Spleen (tissue), 7 donors: ENCODE results near the gene ARTN.

Experiments
- POLR2A ChIP-seq, 3 donors: fragments of 450-650 bp; IDR thresholded peaks; one replicate each; pipeline ENCODE4 v1.5.1; 2017; ENCODE audit warnings: antibody characterized with exemption in 3 of 3, mild to moderate bottlenecking in 1 of 3
- POLR2AphosphoS5 ChIP-seq, 3 donors: sonication (generic); formaldehyde crosslinking; IDR thresholded peaks; one replicate each; pipeline ENCODE4 v1.5.1; 2017; ENCODE audit warnings: antibody characterized with exemption in 3 of 3
- TF ChIP-seq, protein P1 (sequence below), 11 experiments: fragments of 200-600 bp in 7 of 11; fragments of 450-650 bp in 4 of 11; sonication (generic) in 4 of 11; IDR thresholded peaks in 8 of 11; conservative IDR thresholded peaks in 3 of 11; 1 replicate in 7 of 11; 2 replicates in 4 of 11; pipeline versions ENCODE4 v1.4.0 to v1.8.0; 2016 to 2021; ENCODE audit warnings: antibody characterized with exemption in 11 of 11, inconsistent platforms in 4 of 11, mild to moderate bottlenecking in 1 of 11
- donor health status: DM: no; HTN: no; CAD: no; lungs with moderate emphysema.
- donor health status: DM: no; HTN: no; CAD: no.
- donor health status: DM: no; HTN: no; CAD: no.

DNA sequence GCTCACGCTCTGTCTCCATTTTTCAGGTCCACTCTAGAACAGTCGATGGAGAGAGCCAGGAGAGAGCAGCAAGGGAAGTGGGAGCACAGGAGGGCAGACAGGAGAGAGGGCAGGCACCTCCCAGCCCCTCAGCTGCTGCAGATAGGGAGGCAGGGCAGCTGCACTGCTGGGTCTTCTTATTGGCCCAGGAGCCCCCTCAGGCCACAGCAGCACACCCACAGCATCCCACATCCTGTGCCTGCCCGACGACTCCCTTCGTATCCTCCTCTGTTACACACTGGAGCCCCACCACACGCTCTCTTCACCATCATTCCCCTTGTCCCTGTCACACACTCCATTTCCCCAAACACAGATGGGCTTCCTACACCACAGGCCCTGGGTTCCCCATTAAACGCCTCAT is 13.7 kb upstream of the ARTN start:
- no peak for TF ChIP-seq POLR2A (IDR thresholded peaks at IDR 0.05)
- TF ChIP-seq, protein P1, sequence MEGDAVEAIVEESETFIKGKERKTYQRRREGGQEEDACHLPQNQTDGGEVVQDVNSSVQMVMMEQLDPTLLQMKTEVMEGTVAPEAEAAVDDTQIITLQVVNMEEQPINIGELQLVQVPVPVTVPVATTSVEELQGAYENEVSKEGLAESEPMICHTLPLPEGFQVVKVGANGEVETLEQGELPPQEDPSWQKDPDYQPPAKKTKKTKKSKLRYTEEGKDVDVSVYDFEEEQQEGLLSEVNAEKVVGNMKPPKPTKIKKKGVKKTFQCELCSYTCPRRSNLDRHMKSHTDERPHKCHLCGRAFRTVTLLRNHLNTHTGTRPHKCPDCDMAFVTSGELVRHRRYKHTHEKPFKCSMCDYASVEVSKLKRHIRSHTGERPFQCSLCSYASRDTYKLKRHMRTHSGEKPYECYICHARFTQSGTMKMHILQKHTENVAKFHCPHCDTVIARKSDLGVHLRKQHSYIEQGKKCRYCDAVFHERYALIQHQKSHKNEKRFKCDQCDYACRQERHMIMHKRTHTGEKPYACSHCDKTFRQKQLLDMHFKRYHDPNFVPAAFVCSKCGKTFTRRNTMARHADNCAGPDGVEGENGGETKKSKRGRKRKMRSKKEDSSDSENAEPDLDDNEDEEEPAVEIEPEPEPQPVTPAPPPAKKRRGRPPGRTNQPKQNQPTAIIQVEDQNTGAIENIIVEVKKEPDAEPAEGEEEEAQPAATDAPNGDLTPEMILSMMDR (IDR thresholded peaks at IDR 0.05 in 8 of 11, conservative IDR thresholded peaks at IDR 0.05 in 3 of 11): no peak
- TF ChIP-seq POLR2AphosphoS5 (IDR thresholded peaks at IDR 0.05): no peak
